ENCODE data around the gene TPX2.

The TPX2 gene

GRCh38 chr20:31833931-31834521, 94.9 kb downstream of the TPX2 start:
- Histone ChIP-seq H3K27ac (ENCODE audit: low read depth in 2 of 2, low read length in 2 of 2) (no peak overlapping the region), H3K9ac (ENCODE audit: low read depth in 1 of 2, low read length in 2 of 2) (no peak overlapping the region), H3K27me3 (ENCODE audit: control insufficient read depth in 2 of 2, insufficient read depth in 2 of 2, low read length in 2 of 2) (no peaks in the 10 kb centered on the region), H3K36me3 (ENCODE audit: control insufficient read depth in 2 of 2, insufficient read depth in 2 of 2, low read length in 2 of 2) (no peaks in the 10 kb centered on the region), H3K4me3 (ENCODE audit: low read length in 2 of 2) (no peak overlapping the region), H3K4me1 (ENCODE audit: control insufficient read depth in 2 of 2, insufficient read depth in 2 of 2, low read length in 2 of 2) (peaks cover 16 to 19% of the 10 kb centered on the region in 2 donors), H3K9me3 (ENCODE audit: control insufficient read depth in 2 of 2, low read length in 2 of 2) (no peaks in the 10 kb centered on the region)

GRCh38 chr20:31835554-31835953, 96.5 kb downstream of the TPX2 start:
- no peaks in the 10 kb centered on the region for H3K36me3 ChIP-seq (ENCODE audit: control insufficient read depth in 2 of 2, insufficient read depth in 2 of 2, low read length in 2 of 2)
- no peak overlapping the region for H3K4me3 ChIP-seq (ENCODE audit: low read length in 2 of 2)
- no peak overlapping the region for H3K9ac ChIP-seq (ENCODE audit: low read depth in 1 of 2, low read length in 2 of 2)
- no peaks in the 10 kb centered on the region for H3K9me3 ChIP-seq (ENCODE audit: control insufficient read depth in 2 of 2, low read length in 2 of 2)
- no peaks in the 10 kb centered on the region for H3K27me3 ChIP-seq (ENCODE audit: control insufficient read depth in 2 of 2, insufficient read depth in 2 of 2, low read length in 2 of 2)
- H3K4me1 ChIP-seq (ENCODE audit: control insufficient read depth in 2 of 2, insufficient read depth in 2 of 2, low read length in 2 of 2): peaks cover 16 to 19% of the 10 kb centered on the region in 2 donors
- no peak overlapping the region for H3K27ac ChIP-seq (ENCODE audit: low read depth in 2 of 2, low read length in 2 of 2)

GRCh38 chr20:31835977-31836852, 97.1 kb downstream of the TPX2 start:
- Histone ChIP-seq H3K9me3 (ENCODE audit: control insufficient read depth in 2 of 2, low read length in 2 of 2) (no peaks in the 10 kb centered on the region), H3K36me3 (ENCODE audit: control insufficient read depth in 2 of 2, insufficient read depth in 2 of 2, low read length in 2 of 2) (no peaks in the 10 kb centered on the region), H3K4me1 (ENCODE audit: control insufficient read depth in 2 of 2, insufficient read depth in 2 of 2, low read length in 2 of 2) (peaks cover 16 to 19% of the 10 kb centered on the region in 2 donors), H3K4me3 (ENCODE audit: low read length in 2 of 2) (no peak overlapping the region), H3K27me3 (ENCODE audit: control insufficient read depth in 2 of 2, insufficient read depth in 2 of 2, low read length in 2 of 2) (no peaks in the 10 kb centered on the region), H3K27ac (ENCODE audit: low read depth in 2 of 2, low read length in 2 of 2) (no peak overlapping the region), H3K9ac (ENCODE audit: low read depth in 1 of 2, low read length in 2 of 2) (no peak overlapping the region)

GRCh38 chr20:31836853-31837608, 97.9 kb downstream of the TPX2 start:
- H3K9ac ChIP-seq (ENCODE audit: low read depth in 1 of 2, low read length in 2 of 2): no peak overlapping the region
- H3K4me1 ChIP-seq (ENCODE audit: control insufficient read depth in 2 of 2, insufficient read depth in 2 of 2, low read length in 2 of 2): peaks cover 16 to 19% of the 10 kb centered on the region in 2 donors
- peak overlapping the region in 1 of 2 donors; percentile 16 for H3K27ac ChIP-seq (ENCODE audit: low read depth in 2 of 2, low read length in 2 of 2)
- H3K9me3 ChIP-seq (ENCODE audit: control insufficient read depth in 2 of 2, low read length in 2 of 2): no peaks in the 10 kb centered on the region
- H3K36me3 ChIP-seq (ENCODE audit: control insufficient read depth in 2 of 2, insufficient read depth in 2 of 2, low read length in 2 of 2): no peaks in the 10 kb centered on the region
- no peaks in the 10 kb centered on the region for H3K27me3 ChIP-seq (ENCODE audit: control insufficient read depth in 2 of 2, insufficient read depth in 2 of 2, low read length in 2 of 2)
- no peak overlapping the region for H3K4me3 ChIP-seq (ENCODE audit: low read length in 2 of 2)

GRCh38 chr20:31837896-31838397, 98.9 kb downstream of the TPX2 start:
- H3K4me1 ChIP-seq (ENCODE audit: control insufficient read depth in 2 of 2, insufficient read depth in 2 of 2, low read length in 2 of 2): peaks cover 16 to 19% of the 10 kb centered on the region in 2 donors

GRCh38 chr20:31838646-31839292, 99.7 kb downstream of the TPX2 start:
- Histone ChIP-seq H3K27ac (ENCODE audit: low read depth in 2 of 2, low read length in 2 of 2) (no peak overlapping the region), H3K9me3 (ENCODE audit: control insufficient read depth in 2 of 2, low read length in 2 of 2) (no peaks in the 10 kb centered on the region), H3K4me3 (ENCODE audit: low read length in 2 of 2) (no peak overlapping the region), H3K9ac (ENCODE audit: low read depth in 1 of 2, low read length in 2 of 2) (no peak overlapping the region), H3K36me3 (ENCODE audit: control insufficient read depth in 2 of 2, insufficient read depth in 2 of 2, low read length in 2 of 2) (no peaks in the 10 kb centered on the region), H3K27me3 (ENCODE audit: control insufficient read depth in 2 of 2, insufficient read depth in 2 of 2, low read length in 2 of 2) (no peaks in the 10 kb centered on the region), H3K4me1 (ENCODE audit: control insufficient read depth in 2 of 2, insufficient read depth in 2 of 2, low read length in 2 of 2) (peaks cover 16 to 19% of the 10 kb centered on the region in 2 donors)

More at GRCh38 chr20:31837896-31838397, 98.9 kb downstream of the TPX2 start:
- Histone ChIP-seq H3K9me3 (ENCODE audit: control insufficient read depth in 2 of 2, low read length in 2 of 2) (no peaks in the 10 kb centered on the region), H3K9ac (ENCODE audit: low read depth in 1 of 2, low read length in 2 of 2) (no peak overlapping the region), H3K4me3 (ENCODE audit: low read length in 2 of 2) (no peak overlapping the region), H3K27me3 (ENCODE audit: control insufficient read depth in 2 of 2, insufficient read depth in 2 of 2, low read length in 2 of 2) (no peaks in the 10 kb centered on the region), H3K36me3 (ENCODE audit: control insufficient read depth in 2 of 2, insufficient read depth in 2 of 2, low read length in 2 of 2) (no peaks in the 10 kb centered on the region), H3K27ac (ENCODE audit: low read depth in 2 of 2, low read length in 2 of 2) (no peak overlapping the region)

- H3K4me1 ChIP-seq (ENCODE audit: control insufficient read depth in 2 of 2, insufficient read depth in 2 of 2, low read length in 2 of 2): peaks cover 16 to 19% of the 10 kb centered on the region in 2 donors
- no peaks in the 10 kb centered on the region for H3K36me3 ChIP-seq (ENCODE audit: control insufficient read depth in 2 of 2, insufficient read depth in 2 of 2, low read length in 2 of 2)
- no peak overlapping the region for H3K27ac ChIP-seq (ENCODE audit: low read depth in 2 of 2, low read length in 2 of 2)
- H3K4me3 ChIP-seq (ENCODE audit: low read length in 2 of 2): no peak overlapping the region
- no peaks in the 10 kb centered on the region for H3K27me3 ChIP-seq (ENCODE audit: control insufficient read depth in 2 of 2, insufficient read depth in 2 of 2, low read length in 2 of 2)
- H3K9ac ChIP-seq (ENCODE audit: low read depth in 1 of 2, low read length in 2 of 2): no peak overlapping the region
- H3K9me3 ChIP-seq (ENCODE audit: control insufficient read depth in 2 of 2, low read length in 2 of 2): no peaks in the 10 kb centered on the region
These were observed 100.8 kb downstream of the TPX2 start for GRCh38 chr20:31839782-31840487.

GRCh38 chr20:31840906-31841816, 102.1 kb downstream of the TPX2 start:
- Histone ChIP-seq H3K36me3 (ENCODE audit: control insufficient read depth in 2 of 2, insufficient read depth in 2 of 2, low read length in 2 of 2) (no peaks in the 10 kb centered on the region), H3K9ac (ENCODE audit: low read depth in 1 of 2, low read length in 2 of 2) (no peak overlapping the region), H3K9me3 (ENCODE audit: control insufficient read depth in 2 of 2, low read length in 2 of 2) (no peaks in the 10 kb centered on the region), H3K27me3 (ENCODE audit: control insufficient read depth in 2 of 2, insufficient read depth in 2 of 2, low read length in 2 of 2) (no peaks in the 10 kb centered on the region), H3K27ac (ENCODE audit: low read depth in 2 of 2, low read length in 2 of 2) (no peak overlapping the region), H3K4me1 (ENCODE audit: control insufficient read depth in 2 of 2, insufficient read depth in 2 of 2, low read length in 2 of 2) (peaks cover 8 to 10% of the 10 kb centered on the region in 2 donors), H3K4me3 (ENCODE audit: low read length in 2 of 2) (no peak overlapping the region)
